ENCODE results near the gene XG.

DNA sequence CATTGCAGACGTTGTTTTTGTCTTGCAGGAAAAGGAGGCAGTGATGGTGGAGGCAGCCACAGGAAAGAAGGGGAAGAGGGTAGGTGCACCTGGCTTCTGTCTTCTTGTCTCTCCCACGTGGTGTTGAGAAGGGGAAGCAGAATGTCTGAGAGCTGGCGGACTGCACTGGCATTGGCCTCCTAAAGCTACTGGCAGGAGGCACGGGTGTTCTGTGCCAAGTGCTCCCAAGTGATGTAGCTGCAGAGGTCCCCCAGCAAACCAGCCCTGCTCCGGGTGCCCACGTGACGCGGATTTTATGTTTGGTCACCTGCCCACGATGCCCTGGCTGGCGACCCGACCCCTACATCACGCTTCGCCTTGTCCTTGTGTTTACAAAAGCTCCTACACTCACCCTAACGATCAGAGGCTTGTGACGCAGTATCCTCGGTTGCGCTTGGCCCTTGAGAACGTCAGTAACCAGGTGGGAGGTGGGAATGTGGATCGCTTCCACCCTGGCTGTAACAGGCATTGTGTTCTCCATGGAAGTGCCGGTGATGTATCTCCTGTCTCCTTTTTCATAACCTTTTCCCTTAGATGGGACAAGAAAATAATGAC, 28.5 kb upstream of the XG start:
- TF ChIP-seq ZNF565 (CRISPR knock-in tag; conservative IDR thresholded peaks at IDR 0.05; ENCODE audit: low read depth) (no peak), OSR1 (CRISPR knock-in tag; IDR thresholded peaks at IDR 0.05) (no peak)
- TF ChIP-seq, protein P1, sequence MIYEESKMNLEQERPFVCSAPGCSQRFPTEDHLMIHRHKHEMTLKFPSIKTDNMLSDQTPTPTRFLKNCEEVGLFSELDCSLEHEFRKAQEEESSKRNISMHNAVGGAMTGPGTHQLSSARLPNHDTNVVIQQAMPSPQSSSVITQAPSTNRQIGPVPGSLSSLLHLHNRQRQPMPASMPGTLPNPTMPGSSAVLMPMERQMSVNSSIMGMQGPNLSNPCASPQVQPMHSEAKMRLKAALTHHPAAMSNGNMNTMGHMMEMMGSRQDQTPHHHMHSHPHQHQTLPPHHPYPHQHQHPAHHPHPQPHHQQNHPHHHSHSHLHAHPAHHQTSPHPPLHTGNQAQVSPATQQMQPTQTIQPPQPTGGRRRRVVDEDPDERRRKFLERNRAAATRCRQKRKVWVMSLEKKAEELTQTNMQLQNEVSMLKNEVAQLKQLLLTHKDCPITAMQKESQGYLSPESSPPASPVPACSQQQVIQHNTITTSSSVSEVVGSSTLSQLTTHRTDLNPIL (CRISPR knock-in tag; IDR thresholded peaks at IDR 0.05; ENCODE audit: low read depth) = no peak

Data from SK-N-SH treated with all-trans-retinoic acid at 6 μM for 48 hours (cell line).